ENCODE measurements around the gene EVA1C.
"Not testable (repeated sequence)": the region's sequence is repeated elsewhere in the genome, so short reads cannot be mapped to it uniquely, and the experiment has no call there.

Gene EVA1C

DNA sequence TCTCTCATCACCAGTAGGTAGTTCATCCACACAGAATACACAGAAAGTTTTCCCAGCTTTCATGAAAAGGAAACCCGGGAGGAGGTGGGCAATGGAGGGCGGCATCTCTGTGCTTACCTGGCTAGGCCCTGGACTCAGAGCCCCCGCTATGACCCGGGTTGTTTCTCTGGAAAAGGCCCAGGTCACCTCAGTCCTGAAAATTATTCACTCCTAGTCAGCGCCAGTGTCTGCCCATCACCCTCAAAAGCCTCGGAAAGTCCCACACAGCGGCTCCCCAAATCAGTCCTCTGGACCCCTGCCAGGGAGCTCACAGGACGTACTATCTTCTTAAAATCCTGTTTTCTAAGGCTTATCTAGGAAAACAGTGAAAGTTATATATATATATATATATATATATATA is 121.6 kb downstream of the EVA1C start:
- DNase-seq = no peak

GRCh38 chr21:32535612-32536011 is 123.1 kb downstream of the EVA1C start:
- no peak for DNase-seq

GRCh38 chr21:32537569-32537881 is 125.0 kb downstream of the EVA1C start:
- no peak for DNase-seq

- DNase-seq = no peak
Observed at GRCh38 chr21:32538147-32538792, 125.8 kb downstream of the EVA1C start.

DNA sequence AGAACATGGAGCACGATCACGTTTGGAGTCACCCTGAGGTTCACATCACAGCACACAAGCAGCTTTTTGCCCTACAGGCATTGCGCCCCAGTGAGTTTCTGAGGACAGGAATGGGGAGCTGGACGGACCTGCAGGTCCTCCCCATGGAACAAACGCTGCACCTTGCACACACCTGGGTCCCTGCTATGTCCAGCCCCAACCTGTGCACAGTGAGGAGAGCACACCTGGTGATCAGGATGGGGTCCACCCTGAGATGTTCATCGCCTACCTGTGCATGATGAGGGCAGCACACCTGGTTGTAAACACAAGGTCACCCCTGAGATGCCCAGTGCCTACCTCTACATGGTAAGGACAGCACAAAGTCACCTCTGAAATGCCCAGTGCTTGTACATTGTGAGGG is 126.9 kb downstream of the EVA1C start:
- no peak for DNase-seq

DNA sequence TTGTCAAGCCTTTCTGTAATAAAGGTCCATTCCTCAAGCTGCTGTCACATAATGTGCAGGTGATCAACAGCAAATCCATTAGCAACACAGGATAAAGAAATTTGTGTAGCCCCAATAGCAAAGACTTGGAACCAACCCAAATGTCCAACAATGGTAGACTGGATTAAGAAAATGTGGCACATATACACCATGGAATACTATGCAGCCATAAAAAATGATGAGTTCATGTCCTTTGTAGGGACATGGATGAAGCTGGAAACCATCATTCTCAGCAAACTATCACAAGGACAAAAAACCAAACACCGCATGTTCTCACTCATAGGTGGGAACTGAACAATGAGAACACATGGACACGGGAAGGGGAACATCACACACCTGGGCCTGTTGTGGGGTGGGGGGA is 130.6 kb downstream of the EVA1C start:
- DNase-seq = not testable (repeated sequence)

GRCh38 chr21:32543975-32544374 is 131.5 kb downstream of the EVA1C start:
- no peak for DNase-seq

- DNase-seq = no peak
Observed at GRCh38 chr21:32544697-32545096, 132.2 kb downstream of the EVA1C start.

GRCh38 chr21:32545948-32546441 is 133.5 kb downstream of the EVA1C start:
- no peak for DNase-seq

DNA sequence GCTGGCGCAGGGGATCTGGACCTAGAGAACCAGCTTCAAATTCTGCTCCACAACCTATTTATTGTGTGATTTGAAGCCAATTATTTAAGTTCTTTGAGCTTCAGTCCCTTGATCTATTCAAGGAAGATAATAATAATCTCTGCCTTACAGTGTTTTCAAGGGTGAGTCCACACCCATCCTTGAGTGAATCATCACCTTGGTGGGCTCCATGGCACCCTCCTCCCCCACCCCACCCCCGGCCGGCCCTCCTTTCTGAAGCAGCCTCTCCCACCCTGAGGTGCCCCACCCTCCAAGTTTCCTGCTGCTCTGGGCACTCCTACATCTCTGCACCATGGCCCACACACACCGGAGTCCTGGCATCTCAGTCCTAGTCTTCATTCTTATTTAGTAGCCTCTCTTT is 134.5 kb downstream of the EVA1C start:
- DNase-seq = no peak

DNA sequence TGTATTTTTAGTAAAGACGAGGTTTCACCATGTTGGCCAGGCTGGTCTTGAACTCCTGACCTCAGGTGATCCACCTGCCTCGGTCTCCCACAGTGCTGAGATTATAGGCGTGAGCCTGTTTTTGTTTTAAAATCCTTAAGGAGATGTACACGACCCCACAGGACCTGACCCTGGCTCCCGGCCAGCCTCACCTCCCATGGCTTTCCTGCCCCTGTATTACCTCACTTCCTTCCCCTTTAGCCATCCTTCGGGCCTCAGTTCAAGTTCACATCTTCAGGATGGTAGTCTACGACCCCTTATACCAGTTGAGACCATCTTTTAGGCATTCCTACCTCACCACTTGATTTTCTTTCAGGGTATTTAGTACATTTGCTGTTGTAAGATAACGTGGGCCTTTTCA is 136.5 kb downstream of the EVA1C start:
- no peak for DNase-seq

DNA sequence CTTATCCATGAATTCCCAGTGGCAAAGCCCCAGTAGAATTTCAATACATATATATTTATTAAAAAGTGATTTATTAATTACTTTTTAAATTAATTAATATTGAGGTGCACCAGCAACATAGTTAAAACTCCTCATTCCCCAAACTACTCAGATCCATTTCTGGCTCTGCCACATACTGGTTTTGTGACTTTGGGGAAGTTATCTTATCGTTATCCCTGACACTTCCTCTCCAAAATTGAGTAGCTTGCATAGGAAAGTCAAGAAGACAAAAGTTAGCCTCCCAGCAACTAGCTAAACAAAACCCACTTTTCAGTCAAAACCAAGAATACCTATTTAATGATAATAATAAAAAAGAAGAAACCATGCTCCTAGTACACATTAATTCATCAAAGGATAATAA is 136.9 kb downstream of the EVA1C start:
- no peak for DNase-seq

GRCh38 chr21:32549886-32550285 is 137.4 kb downstream of the EVA1C start:
- DNase-seq = no peak

GRCh38 chr21:32554832-32555638 is 142.5 kb downstream of the EVA1C start:
- no peak for DNase-seq

DNA sequence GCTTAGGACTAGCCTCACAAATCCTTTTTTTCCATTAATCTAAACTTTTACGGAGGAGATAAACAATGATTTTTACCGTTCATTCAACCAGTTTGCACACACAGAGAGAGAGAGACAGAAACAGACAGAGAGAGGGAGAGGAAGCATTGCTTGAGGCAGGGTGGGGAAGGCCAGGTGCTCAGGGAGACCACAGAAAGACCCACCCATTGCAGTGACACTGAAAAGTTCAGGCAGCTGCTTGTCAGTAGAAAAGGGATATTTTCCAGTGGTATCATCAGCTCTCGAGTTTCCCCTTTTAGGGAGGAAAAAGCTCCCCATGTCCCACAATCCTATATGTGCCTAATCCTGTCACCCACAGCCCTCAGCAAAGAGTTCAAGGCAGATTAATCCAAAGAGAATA is 145.6 kb downstream of the EVA1C start:
- no peak for DNase-seq

GRCh38 chr21:32559006-32559610 is 146.6 kb downstream of the EVA1C start:
- DNase-seq = no peak

- DNase-seq = no peak
Observed at GRCh38 chr21:32560896-32561295, 148.4 kb downstream of the EVA1C start.

- DNase-seq = not testable (repeated sequence)
Observed at GRCh38 chr21:32561476-32561875, 149.0 kb downstream of the EVA1C start.

GRCh38 chr21:32562426-32562825 is 149.9 kb downstream of the EVA1C start:
- DNase-seq = no peak

DNA sequence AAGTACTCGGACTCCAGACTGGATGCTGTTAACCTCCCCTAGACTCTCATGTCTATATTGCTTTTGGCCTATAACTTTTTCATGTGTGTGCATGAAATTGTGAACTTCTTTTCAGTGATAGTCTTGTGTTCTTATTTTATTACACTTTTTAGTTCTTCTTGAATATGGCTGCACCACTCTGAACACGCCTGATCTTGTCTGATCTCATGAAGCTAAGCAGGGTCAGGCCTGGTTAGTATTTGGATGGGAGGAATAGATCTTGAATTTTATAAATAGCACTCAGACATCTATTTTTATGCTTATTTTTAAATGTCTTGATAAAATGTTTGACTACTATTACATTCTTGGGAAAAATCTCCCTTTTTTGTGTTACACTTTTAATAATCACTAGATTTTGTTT is 150.4 kb downstream of the EVA1C start:
- no peak for DNase-seq
